Endothelial cell of umbilical vein (primary cell): ENCODE results near the gene UPB1. TPM values are rescaled to one million over a fixed set of nuclear protein-coding genes. Genes with fewer than 3 reads are reported as not detected.
"Not testable (repeated sequence)": the region's sequence is repeated elsewhere in the genome, so short reads cannot be mapped to it uniquely, and the experiment has no call there.

Experiments
- BruUV-seq: library from RNA; stranded (reverse); fragments of 400-500 nt; replicated peaks from 2 replicates; lab custom pipeline; 2021; lab: Mats Ljungman, UMichigan
- CTCF ChIA-PET: fragments of 300-600, 350-600 bp; sonication (Branson Sonifier 250); formaldehyde crosslinking; loops from one replicate; lab custom pipeline; 2021; ENCODE audit warnings: antibody characterized with exemption, inconsistent platforms; lab: Charles Lee
- POLR2A ChIA-PET: fragments of 300-600, 350-600 bp; sonication (Branson Sonifier 250); formaldehyde crosslinking; loops from one replicate; lab custom pipeline; 2021; ENCODE audit warnings: antibody characterized with exemption, inconsistent platforms; lab: Charles Lee
- DNase-seq: peaks from one replicate; pipeline ENCODE4 v3.0.0-alpha.2; 2011; ENCODE audit warnings: low read depth, low spot score
- FAIRE-seq: peaks from 2 replicates; lab custom pipeline; 2011; peaks lifted over from hg19 to GRCh38; lab: Jason Lieb, UNC
- H2AFZ ChIP-seq: 2 replicates; pipeline ENCODE4 v1.6.0; 2012; ENCODE audit warnings: low read depth, low read length, control low read depth, inconsistent platforms
- H3K27ac ChIP-seq: 2 replicates; pipeline ENCODE4 v1.5.1; 2011; ENCODE audit warnings: low read depth, mild to moderate bottlenecking, control low read depth, low read length, moderate library complexity; ENCODE audit not compliant: insufficient read depth
- H3K27me3 ChIP-seq, 2 experiments: 2 replicates each; pipeline versions ENCODE4 v1.6.0 to v1.6.1; 2011; ENCODE audit warnings: low read length in 2 of 2, mixed read lengths in 1 of 2; ENCODE audit not compliant: control insufficient read depth in 2 of 2, insufficient read depth in 2 of 2
- H3K36me3 ChIP-seq, 2 experiments: 2 replicates in 1 of 2; 3 replicates in 1 of 2; pipeline ENCODE4 v1.5.1; 2011; ENCODE audit warnings: low read length in 2 of 2, mild to moderate bottlenecking in 1 of 2, moderate library complexity in 1 of 2; ENCODE audit not compliant: control insufficient read depth in 2 of 2, insufficient read depth in 2 of 2; ENCODE audit errors: extremely low read depth in 1 of 2
- H3K4me1 ChIP-seq: 3 replicates; pipeline ENCODE4 v1.5.1; 2011; ENCODE audit warnings: mild to moderate bottlenecking, low read length; ENCODE audit not compliant: control insufficient read depth, insufficient read depth; ENCODE audit errors: extremely low read depth
- H3K4me2 ChIP-seq: 2 replicates; pipeline ENCODE4 v1.6.1; 2011; ENCODE audit warnings: low read length, control low read depth, mixed read lengths; ENCODE audit not compliant: insufficient read depth
- H3K4me3 ChIP-seq, 3 experiments: fragments of 200-600 bp in 1 of 3; sonication (generic), shearing (Covaris generic) in 1 of 3; replicated peaks in 1 of 3; 2 replicates each; pipeline ENCODE4 v1.5.1; 2011 to 2016; ENCODE audit warnings: control low read depth in 3 of 3, low read length in 3 of 3, mild to moderate bottlenecking in 2 of 3, inconsistent platforms in 1 of 3, low read depth in 1 of 3, moderate library complexity in 1 of 3; ENCODE audit not compliant: insufficient read depth in 1 of 3
- H3K79me2 ChIP-seq: 2 replicates; pipeline ENCODE4 v1.6.0; 2012; ENCODE audit warnings: low read length, inconsistent platforms; ENCODE audit not compliant: control insufficient read depth, insufficient read depth
- H3K9ac ChIP-seq: replicated peaks from 2 replicates; pipeline ENCODE3; 2011; ENCODE audit warnings: low read length, control low read depth; ENCODE audit not compliant: insufficient read depth; ENCODE audit errors: extremely low read depth
- H3K9me1 ChIP-seq: replicated peaks from 3 replicates; pipeline ENCODE4 v1.6.0; 2011; ENCODE audit warnings: mild to moderate bottlenecking, low read length; ENCODE audit not compliant: control insufficient read depth, insufficient read depth; ENCODE audit errors: extremely low read depth
- H3K9me3 ChIP-seq: replicated peaks from 2 replicates; pipeline ENCODE4 v1.5.1; 2012; ENCODE audit warnings: low read length, inconsistent platforms; ENCODE audit not compliant: control insufficient read depth, insufficient read depth
- H4K20me1 ChIP-seq: replicated peaks from 2 replicates; pipeline ENCODE3; 2011; ENCODE audit warnings: mild to moderate bottlenecking, low read length; ENCODE audit not compliant: control insufficient read depth, insufficient read depth; ENCODE audit errors: extremely low read depth
- CTCF ChIP-seq, 2 donors: IDR thresholded peaks; 1 replicate in 1 of 2; 2 replicates in 1 of 2; pipeline ENCODE4 v1.5.1; 2011; ENCODE audit warnings: low read length in 2 of 2, mild to moderate bottlenecking in 2 of 2, moderate library complexity in 2 of 2, control low read depth in 1 of 2, inconsistent platforms in 1 of 2, low read depth in 1 of 2; ENCODE audit not compliant: insufficient read depth in 1 of 2; ENCODE audit errors: extremely low read depth in 1 of 2
- EZH2 ChIP-seq: IDR thresholded peaks from 2 replicates; pipeline ENCODE4 v1.6.1; 2012; ENCODE audit warnings: borderline replicate concordance, low read depth, mild to moderate bottlenecking, moderate library complexity, low read length, inconsistent platforms; ENCODE audit not compliant: severe bottlenecking
- FOS ChIP-seq: IDR thresholded peaks from 2 replicates; pipeline ENCODE4 v1.6.1; 2011; ENCODE audit warnings: mild to moderate bottlenecking, low read length, moderate library complexity, borderline replicate concordance; ENCODE audit not compliant: insufficient read depth
- GATA2 ChIP-seq: IDR thresholded peaks from 2 replicates; pipeline ENCODE4 v1.7.0; 2011; ENCODE audit warnings: low read depth, mild to moderate bottlenecking, moderate library complexity, mixed read lengths, low read length; ENCODE audit not compliant: insufficient read length, insufficient read depth
- JUN ChIP-seq: IDR thresholded peaks from 2 replicates; pipeline ENCODE4 v1.6.1; 2011; ENCODE audit warnings: borderline replicate concordance, low read depth; ENCODE audit not compliant: insufficient read length, insufficient read depth
- MAX ChIP-seq: IDR thresholded peaks from 2 replicates; pipeline ENCODE4 v1.6.1; 2011; ENCODE audit not compliant: insufficient read depth, insufficient read length
- MYC ChIP-seq: IDR thresholded peaks from one replicate; pipeline ENCODE4 v1.6.1; 2011; ENCODE audit warnings: mild to moderate bottlenecking, low read depth, low read length
- POLR2A ChIP-seq: IDR thresholded peaks from 2 replicates; pipeline ENCODE4 v1.6.1; 2012; ENCODE audit warnings: low read depth, mild to moderate bottlenecking, control low read depth, low read length
- POLR2AphosphoS5 ChIP-seq: IDR thresholded peaks from 2 replicates; pipeline ENCODE4 v1.6.1; 2012; ENCODE audit warnings: low read depth, mild to moderate bottlenecking, control low read depth, low read length, moderate library complexity; ENCODE audit not compliant: insufficient read depth
- dilution Hi-C: fragments of 300-500 bp; cut with MboI; formaldehyde crosslinking; loops from one replicate; pipeline ENCODE4 v1.15.0; 2019; ENCODE audit warnings: low sequenced_read_pairs; ENCODE audit not compliant: extremely low pct_ligation_motif_present
- intact Hi-C: fragments of 100-400 bp; cut with micrococcal nuclease; formaldehyde crosslinking; loops from one replicate; pipeline ENCODE4 v1.10.0; 2022
- polyA plus RNA-seq, 4 experiments: library from polyadenylated mRNA; depleted of rRNA in 3 of 4; stranded (reverse) in 3 of 4; unstranded in 1 of 4; fragments of >200 nt; gene quantifications; 2 replicates each; pipeline versions ENCODE4 v1.2.1 to v1.2.3, GENCODE V29; 2011 to 2012; ENCODE audit warnings: missing spikeins in 1 of 4
- total RNA-seq: library from RNA; stranded (reverse); gene quantifications from 2 replicates; pipeline ENCODE4 v1.2.3, GENCODE V29; 2021

UPB1 gene
- total and polyA plus RNA-seq, 2 donors (not counting 3 experiments of a cell fraction or from before 2014, with no cell fraction given): 0.30 to 0.80 TPM

- no peak for TF ChIP-seq EZH2
- no peak for TF ChIP-seq GATA2
- no peak for TF ChIP-seq MAX
- no peak for TF ChIP-seq POLR2A
- TF ChIP-seq CTCF (IDR thresholded peaks at IDR 0.05; ENCODE audit: extremely low read depth in 1 of 2, insufficient read depth in 1 of 2, low read depth in 1 of 2, low read length in 2 of 2): no peak
- TF ChIP-seq FOS: no peak
- TF ChIP-seq MYC: no peak
- TF ChIP-seq JUN: no peak
- no peak for TF ChIP-seq POLR2AphosphoS5
- no peak overlapping the region for H3K27ac ChIP-seq
- ChIA-PET POLR2A (no interaction called here), CTCF (no interaction called here)
- no peak overlapping the region for H2AFZ ChIP-seq
- H3K27me3 ChIP-seq: peaks cover 0 to 4% of the 10 kb centered on the region in 2 experiments
- no peak overlapping the region for H3K4me3 ChIP-seq
- no peaks in the 10 kb centered on the region for H3K36me3 ChIP-seq
- no peaks in the 10 kb centered on the region for H3K9me1 ChIP-seq
- FAIRE-seq (peak; percentile 40), DNase-seq (no peak)
- H3K9ac ChIP-seq: no peak overlapping the region
- dilution Hi-C loops: no loop called here
- intact Hi-C loops: no loop called here
- H3K4me1 ChIP-seq: peaks cover 18% of the 10 kb centered on the region
- H3K9me3 ChIP-seq: no peaks in the 10 kb centered on the region
- H3K4me2 ChIP-seq: no peak overlapping the region
- no peaks in the 10 kb centered on the region for H3K79me2 ChIP-seq
- no peaks in the 10 kb centered on the region for H4K20me1 ChIP-seq
- BruUV-seq: no TSS peak
Observed at GRCh38 chr22:24489011-24489410, 6.1 kb upstream of the UPB1 start.

GRCh38 chr22:24489434-24489833 is 5.7 kb upstream of the UPB1 start:
- H3K79me2 ChIP-seq, DNase-seq, FAIRE-seq, H3K9me1 ChIP-seq, BruUV-seq, H3K27me3 ChIP-seq, H2AFZ ChIP-seq, H3K4me2 ChIP-seq, dilution Hi-C loops, H3K4me3 ChIP-seq, CTCF ChIA-PET, H3K9ac ChIP-seq, H3K36me3 ChIP-seq, H3K9me3 ChIP-seq, H3K27ac ChIP-seq, H4K20me1 ChIP-seq, POLR2A ChIA-PET, intact Hi-C loops: not testable (repeated sequence)
- peaks cover 19% of the 10 kb centered on the region for H3K4me1 ChIP-seq
